SH-SY5Y (cell line): Measurements from ENCODE around the gene FTSJ1.

Source experiments
- GATA2 ChIP-seq: IDR thresholded peaks from 2 replicates; pipeline ENCODE4 v1.6.1; 2011; ENCODE audit warnings: mild to moderate bottlenecking, low read depth, low read length
- GATA3 ChIP-seq: IDR thresholded peaks from 2 replicates; pipeline ENCODE4 v1.6.1; 2011; ENCODE audit warnings: low read depth, mild to moderate bottlenecking, low read length, moderate library complexity

- TF ChIP-seq GATA2 (no peak), GATA3 (no peak)
Measured at GRCh38 chrX:48480583-48480982, 4.6 kb downstream of the FTSJ1 start.
